Heart left ventricle (tissue), 16 donors: Measurements from ENCODE around the gene SLC9C2. TPM values are rescaled to one million over a fixed set of nuclear protein-coding genes. Genes with fewer than 3 reads are reported as not detected.

Source experiments
- ATAC-seq, 4 donors: fragments of 200-7000 bp; cut with Tn5 transposase; one replicate each; pipeline ENCODE4 v1.9.1; 2020 to 2022; ENCODE audit warnings: moderate library complexity in 4 of 4, mild to moderate bottlenecking in 3 of 4, moderate number of reproducible peaks in 1 of 4
- DNase-seq, 5 donors: peaks; one replicate each; pipeline ENCODE4 v3.0.0-alpha.2; 2020
- H3K27ac ChIP-seq, 12 donors: fragments of 200-600 bp; sonication (generic) in 4 of 12; one replicate each; pipeline versions ENCODE4 v1.5.0 to v1.8.0; 2016 to 2022; ENCODE audit warnings: mild to moderate bottlenecking in 2 of 12
- H3K27me3 ChIP-seq, 9 donors: fragments of 200-600 bp; sonication (generic) in 2 of 9; one replicate each; pipeline versions ENCODE4 v1.5.1 to v1.8.0; 2016 to 2022; ENCODE audit warnings: mild to moderate bottlenecking in 3 of 9
- H3K36me3 ChIP-seq, 9 donors: fragments of 200-600 bp; sonication (generic) in 2 of 9; one replicate each; pipeline versions ENCODE4 v1.5.0 to v1.8.0; 2018 to 2022; ENCODE audit warnings: mild to moderate bottlenecking in 2 of 9
- H3K4me1 ChIP-seq, 12 donors: fragments of 200-600 bp; sonication (generic) in 4 of 12; one replicate each; pipeline versions ENCODE4 v1.5.0 to v1.8.0; 2016 to 2022; ENCODE audit warnings: mild to moderate bottlenecking in 3 of 12
- H3K4me3 ChIP-seq, 12 donors: fragments of 200-600 bp; sonication (generic) in 4 of 12; one replicate each; pipeline versions ENCODE4 v1.5.0 to v1.8.0; 2017 to 2022; ENCODE audit warnings: mild to moderate bottlenecking in 9 of 12, moderate library complexity in 4 of 12
- H3K9me3 ChIP-seq, 12 donors: fragments of 200-600 bp; sonication (generic) in 4 of 12; one replicate each; pipeline versions ENCODE4 v1.5.0 to v1.8.0; 2016 to 2022; ENCODE audit warnings: mild to moderate bottlenecking in 1 of 12
- CTCF ChIP-seq, 12 donors: fragments of 200-600 bp; sonication (generic) in 4 of 12; IDR thresholded peaks; one replicate each; pipeline versions ENCODE4 v1.5.0 to v1.8.0; 2018 to 2022; ENCODE audit warnings: antibody characterized with exemption in 12 of 12, mild to moderate bottlenecking in 5 of 12
- POLR2A ChIP-seq, 2 donors: fragments of 450-650 bp; IDR thresholded peaks; one replicate each; pipeline ENCODE4 v1.6.1; 2017; ENCODE audit warnings: antibody characterized with exemption in 2 of 2, mild to moderate bottlenecking in 2 of 2, moderate library complexity in 2 of 2
- whole genome bisulfite sequencing, 4 donors: extraction: QIAGEN DNeasy Blood & Tissue Kit in 2 of 4; methylation state at CpG; one replicate each; pipeline versions ENCODE4 v1.1.5 to v1.1.7; 2013 to 2018; 5-methylcytosine and 5-hydroxymethylcytosine counted together
- intact Hi-C, 10 donors: fragments of 100-400 bp; cut with DNase I; formaldehyde crosslinking; loops; one replicate each; pipeline versions ENCODE4 v1.11.1 to v1.14.2; 2022
- polyA plus RNA-seq, 2 donors: library from polyadenylated mRNA; stranded (reverse); fragments of 200-250 nt; gene quantifications; one replicate each; pipeline ENCODE4 v1.2.3, GENCODE V29; 2013
- total RNA-seq, 9 donors: library from RNA; depleted of rRNA in 2 of 9; stranded (reverse); fragments of >200 nt in 2 of 9; fragmentation: NEBNext Ultra II Directional in 3 of 9; extraction: Animal tissue kit (Norgen Biotek cat#: 25700) in 3 of 9; gene quantifications; one replicate each; pipeline versions ENCODE4 v1.1.0 to v1.2.4, GENCODE V29; 2016 to 2023
- donor health status: ischemic (EF 13 %, LVEDD 7.1; RV severe dilation, severe dysfunction).
- donor health status: healthy with polysubstance abuse.
- donor health status: DM: no; HTN: yes; CAD: no.
- donor health status: DM: no; HTN: no; CAD: no.
- donor health status: ischemic (EF 25% LVEDD 6.9; RV normal size, moderate dysfunction).
- donor health status: ischemic (EF 25% LVEDD 5.7; RV mildly dilated, moderate dysfunction).
- donor health status: healthy.
- donor health status: DM: yes; HTN: yes; CAD: no.
- donor health status: ischemic (EF 35%, LVEDD 5.7; RV mildly dilated, moderate dysfunction).
- donor health status: nonischemic (EF 11% LVEDD 7.7; RV severe dilation, severe dysfunction).
- donor health status: DM: yes; HTN: yes; CAD: no.
- donor health status: PGD.
- donor health status: ischemic (EF 29% LVEDD 5.4; RV normal size, mild dysfunction).
- donor health status: nonischemic (EF 23%, LVEDD 6.1; RV moderate dilation, normal function).

The SLC9C2 gene
- total and polyA plus RNA-seq, 11 donors: 0.09 to 1.8 (median 0.17) TPM; not detected in 8

GRCh38 chr1:173562813-173563212 lies 40.1 kb downstream of the SLC9C2 start:
- intact Hi-C loops: no loop called here
- DNase-seq (no peak), ATAC-seq (no peak)
- H3K27ac ChIP-seq: no peak overlapping the region
- H3K4me1 ChIP-seq: no peaks in the 10 kb centered on the region
- 57 to 62% (median 60%) methylated on average over 6 of the region's 6 CpGs for WGBS, 4 donors
- H3K9me3 ChIP-seq: peaks cover 0 to 26% (median 2%) of the 10 kb centered on the region in 12 donors
- TF ChIP-seq CTCF (IDR thresholded peaks at IDR 0.05): no peak
- TF ChIP-seq POLR2A (IDR thresholded peaks at IDR 0.05): no peak
- no peaks in the 10 kb centered on the region for H3K36me3 ChIP-seq
- no peaks in the 10 kb centered on the region for H3K27me3 ChIP-seq
- no peak overlapping the region for H3K4me3 ChIP-seq

- no peak for DNase-seq
- TF ChIP-seq POLR2A (IDR thresholded peaks at IDR 0.05) (no peak), CTCF (IDR thresholded peaks at IDR 0.05) (no peak)
- no peak overlapping the region for H3K27ac ChIP-seq
- H3K36me3 ChIP-seq: no peaks in the 10 kb centered on the region
- WGBS, 4 donors: 75 to 90% (median 80%) methylated on average over 1 of the region's 1 CpG
- ATAC-seq: no peak
- H3K4me3 ChIP-seq: no peak overlapping the region
- intact Hi-C loops: no loop called here
- no peaks in the 10 kb centered on the region for H3K27me3 ChIP-seq
- H3K4me1 ChIP-seq: no peaks in the 10 kb centered on the region
- H3K9me3 ChIP-seq: peaks cover 0 to 11% (median 0%) of the 10 kb centered on the region in 12 donors
Measured at GRCh38 chr1:173561263-173561662, 41.6 kb downstream of the SLC9C2 start.

- Histone ChIP-seq H3K36me3 (no peaks in the 10 kb centered on the region), H3K4me1 (no peaks in the 10 kb centered on the region), H3K9me3 (peaks cover 0 to 8% (median 0%) of the 10 kb centered on the region in 12 donors), H3K27ac (no peak overlapping the region), H3K27me3 (no peaks in the 10 kb centered on the region), H3K4me3 (no peak overlapping the region)
- ATAC-seq: no peak
- intact Hi-C loops: no loop called here
- TF ChIP-seq CTCF (IDR thresholded peaks at IDR 0.05) (no peak), POLR2A (IDR thresholded peaks at IDR 0.05) (no peak)
- no peak for DNase-seq
- WGBS, 4 donors: 85 to 92% (median 89%) methylated on average over 3 of the region's 3 CpGs
Measured at GRCh38 chr1:173560285-173560880, 42.5 kb downstream of the SLC9C2 start.

GRCh38 chr1:173555651-173556305 lies 47.1 kb downstream of the SLC9C2 start:
- H3K4me3 ChIP-seq: no peak overlapping the region
- 67 to 74% (median 69%) methylated on average over 5 of the region's 5 CpGs for WGBS, 4 donors
- DNase-seq (no peak), ATAC-seq (no peak)
- H3K27ac ChIP-seq: no peak overlapping the region
- no peaks in the 10 kb centered on the region for H3K27me3 ChIP-seq
- H3K4me1 ChIP-seq: no peaks in the 10 kb centered on the region
- intact Hi-C loops: no loop called here
- TF ChIP-seq POLR2A (IDR thresholded peaks at IDR 0.05) (no peak), CTCF (IDR thresholded peaks at IDR 0.05) (no peak)
- no peaks in the 10 kb centered on the region for H3K36me3 ChIP-seq
- no peaks in the 10 kb centered on the region for H3K9me3 ChIP-seq
